B cell (primary cell): ENCODE measurements around the gene PLEKHO2.

Experiments used
- EZH2 ChIP-seq: IDR thresholded peaks from 2 replicates; pipeline ENCODE4 v1.6.1; 2012; ENCODE audit warnings: borderline replicate concordance, low read depth, mild to moderate bottlenecking, moderate library complexity, low read length; ENCODE audit not compliant: insufficient read depth, poor library complexity, severe bottlenecking
- TF ChIP-seq, protein P1 (sequence below): fragments of 200-600 bp; IDR thresholded peaks from one replicate; pipeline ENCODE4 v1.8.0; 2022; ENCODE audit warnings: antibody characterized with exemption, mild to moderate bottlenecking

DNA sequence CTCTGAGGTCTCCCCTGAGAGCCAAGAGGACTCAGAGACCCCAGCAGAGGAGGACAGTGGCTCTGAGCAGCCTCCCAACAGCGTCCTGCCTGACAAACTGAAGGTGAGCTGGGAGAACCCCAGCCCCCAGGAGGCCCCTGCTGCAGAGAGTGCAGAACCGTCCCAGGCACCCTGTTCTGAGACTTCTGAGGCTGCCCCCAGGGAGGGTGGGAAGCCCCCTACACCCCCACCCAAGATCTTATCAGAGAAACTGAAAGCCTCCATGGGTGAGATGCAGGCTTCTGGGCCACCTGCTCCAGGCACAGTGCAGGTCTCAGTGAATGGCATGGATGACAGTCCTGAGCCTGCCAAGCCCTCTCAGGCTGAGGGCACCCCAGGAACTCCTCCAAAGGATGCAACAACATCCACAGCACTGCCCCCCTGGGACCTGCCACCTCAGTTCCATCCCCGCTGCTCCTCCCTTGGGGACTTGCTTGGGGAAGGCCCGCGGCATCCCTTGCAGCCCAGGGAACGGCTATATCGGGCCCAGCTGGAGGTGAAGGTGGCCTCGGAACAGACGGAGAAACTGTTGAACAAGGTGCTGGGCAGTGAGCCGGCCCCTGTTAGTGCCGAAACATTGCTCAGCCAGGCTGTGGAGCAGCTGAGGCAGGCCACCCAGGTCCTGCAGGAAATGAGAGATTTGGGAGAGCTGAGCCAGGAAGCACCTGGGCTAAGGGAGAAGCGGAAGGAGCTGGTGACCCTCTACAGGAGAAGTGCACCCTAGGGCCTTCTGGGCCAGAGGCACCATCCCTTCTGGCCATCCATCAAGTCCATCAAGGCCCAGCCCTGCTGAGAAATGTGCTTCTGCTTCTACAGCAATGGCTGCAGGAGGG lies 23.6 kb downstream of the PLEKHO2 start:
- TF ChIP-seq, protein P1, sequence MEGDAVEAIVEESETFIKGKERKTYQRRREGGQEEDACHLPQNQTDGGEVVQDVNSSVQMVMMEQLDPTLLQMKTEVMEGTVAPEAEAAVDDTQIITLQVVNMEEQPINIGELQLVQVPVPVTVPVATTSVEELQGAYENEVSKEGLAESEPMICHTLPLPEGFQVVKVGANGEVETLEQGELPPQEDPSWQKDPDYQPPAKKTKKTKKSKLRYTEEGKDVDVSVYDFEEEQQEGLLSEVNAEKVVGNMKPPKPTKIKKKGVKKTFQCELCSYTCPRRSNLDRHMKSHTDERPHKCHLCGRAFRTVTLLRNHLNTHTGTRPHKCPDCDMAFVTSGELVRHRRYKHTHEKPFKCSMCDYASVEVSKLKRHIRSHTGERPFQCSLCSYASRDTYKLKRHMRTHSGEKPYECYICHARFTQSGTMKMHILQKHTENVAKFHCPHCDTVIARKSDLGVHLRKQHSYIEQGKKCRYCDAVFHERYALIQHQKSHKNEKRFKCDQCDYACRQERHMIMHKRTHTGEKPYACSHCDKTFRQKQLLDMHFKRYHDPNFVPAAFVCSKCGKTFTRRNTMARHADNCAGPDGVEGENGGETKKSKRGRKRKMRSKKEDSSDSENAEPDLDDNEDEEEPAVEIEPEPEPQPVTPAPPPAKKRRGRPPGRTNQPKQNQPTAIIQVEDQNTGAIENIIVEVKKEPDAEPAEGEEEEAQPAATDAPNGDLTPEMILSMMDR = no peak
- TF ChIP-seq EZH2 = no peak
